Measurements from ENCODE around the gene ACTR3. TPM values are rescaled to one million over a fixed set of nuclear protein-coding genes. Genes with fewer than 3 reads are reported as not detected.

ACTR3 gene
- total and polyA plus RNA-seq, 2 of the 8 experiments (the other 6 are each of a cell fraction or from before 2014, with no cell fraction given) = 51.7 to 184 TPM

- Histone ChIP-seq H3K36me3 (ENCODE audit: control insufficient read depth in 2 of 4, insufficient read depth in 4 of 4, low read length in 3 of 4) (no peaks in the 10 kb centered on the region), H3K79me2 (ENCODE audit: control insufficient read depth in 1 of 2, insufficient read depth in 2 of 2, low read length in 2 of 2) (no peaks in the 10 kb centered on the region), H3K9ac (replicated peaks in 1 of 4; ENCODE audit: extremely low read depth in 1 of 4, low read depth in 3 of 4, low read length in 3 of 4) (no peak overlapping the region), H4K20me1 (replicated peaks in 1 of 2; ENCODE audit: control insufficient read depth in 1 of 2, insufficient read depth in 2 of 2, low read length in 2 of 2) (no peaks in the 10 kb centered on the region), H2BK5ac (ENCODE audit: low read depth, low read length) (no peak overlapping the region), H3K18ac (ENCODE audit: extremely low read depth, low read length) (no peak overlapping the region), H3K23ac (ENCODE audit: insufficient read length) (no peak overlapping the region), H4K8ac (ENCODE audit: extremely low read depth, insufficient read depth, low read length) (no peak overlapping the region), H3K4me1 (replicated peaks in 1 of 4; ENCODE audit: control insufficient read depth in 3 of 4, insufficient read depth in 4 of 4, low read length in 3 of 4) (no peaks in the 10 kb centered on the region), H2BK20ac (ENCODE audit: low read length) (no peak overlapping the region), H4K91ac (replicated peaks; ENCODE audit: insufficient read length, low read length) (no peak overlapping the region), H3K4ac (replicated peaks; ENCODE audit: insufficient read length, low read depth, low read length) (no peak overlapping the region), H3K27me3 (replicated peaks in 1 of 4; ENCODE audit: control insufficient read depth in 3 of 4, extremely low read depth in 1 of 4, insufficient read depth in 3 of 4, low read length in 3 of 4) (peaks cover 0 to 1% (median 0%) of the 10 kb centered on the region in 4 experiments; a peak in 1 of 7 replicates), H3K4me3 (ENCODE audit: extremely low read depth in 1 of 4, insufficient read depth in 2 of 4, low read depth in 3 of 4, low read length in 4 of 4) (no peak overlapping the region), H3K4me2 (ENCODE audit: insufficient read depth in 1 of 2, low read depth in 2 of 2, low read length in 2 of 2) (no peak overlapping the region), H3K14ac (ENCODE audit: insufficient read length) (no peak overlapping the region), H2BK12ac (ENCODE audit: low read depth, low read length) (no peak overlapping the region), H3K79me1 (ENCODE audit: low read depth, low read length) (no peaks in the 10 kb centered on the region), H4K5ac (ENCODE audit: insufficient read length, low read depth, low read length) (no peak overlapping the region), H2BK120ac (replicated peaks; ENCODE audit: low read depth, low read length) (no peak overlapping the region), H3K23me2 (ENCODE audit: low read depth, low read length) (no peaks in the 10 kb centered on the region), H3K9me3 (ENCODE audit: insufficient read depth in 2 of 2, low read depth in 1 of 2, low read length in 1 of 2) (peaks cover 2 to 3% of the 10 kb centered on the region in 2 experiments), H3K27ac (ENCODE audit: low read depth, low read length) (no peak overlapping the region), H2AK5ac (ENCODE audit: low read depth, low read length) (no peak overlapping the region), H3K56ac (replicated peaks; ENCODE audit: insufficient read length, low read depth, low read length) (no peak overlapping the region), H2BK15ac (ENCODE audit: low read length) (no peak overlapping the region), H2AFZ (ENCODE audit: low read length) (no peak overlapping the region)
- ChIA-PET POLR2A (ENCODE audit: partially characterized antibody) (no interaction called here), CTCF (ENCODE audit: partially characterized antibody) (no interaction called here)
- TF ChIP-seq KDM4A (IDR thresholded peaks at IDR 0.05; ENCODE audit: low read depth, low read length, severe bottlenecking) = no peak
- no peak for TF ChIP-seq TAF1 (IDR thresholded peaks at IDR 0.05; ENCODE audit: low read depth, low read length)
- FAIRE-seq = no peak
- WGBS, 2 experiments (ENCODE audit: extremely low coverage in 1 of 2, insufficient coverage in 1 of 2, insufficient read length in 1 of 2, insufficient replicate concordance in 2 of 2, low coverage in 1 of 2, low lambda C conversion rate in 2 of 2, missing lambda C conversion rate in 1 of 2) = 92% methylated on average over 4 of the region's 4 CpGs; no CpG with 5 or more reads in 1 of the 2 experiments
- no peak for DNase-seq (ENCODE audit: low read depth in 1 of 2, low spot score in 2 of 2)
These were observed 83.9 kb downstream of the ACTR3 start for GRCh38 chr2:113973810-113974209.
